Muscle of arm (tissue), 14 donors: ENCODE measurements around the gene ARHGAP42. TPM values are rescaled to one million over a fixed set of nuclear protein-coding genes. Genes with fewer than 3 reads are reported as not detected.
"Not testable (repeated sequence)": the region's sequence is repeated elsewhere in the genome, so short reads cannot be mapped to it uniquely, and the experiment has no call there.

Source experiments
- DNase-seq: peaks from one replicate; pipeline ENCODE4 v3.0.0-alpha.2; 2013
- long read RNA-seq, 11 donors: transcript quantifications; one replicate each; lab custom pipeline, GENCODE V29; 2026
- polyA plus RNA-seq, 12 donors: library from polyadenylated mRNA; unstranded; fragments of 120-200 nt; gene quantifications; one replicate each; pipeline ENCODE4 v1.2.1, GENCODE V29; 2013; ENCODE audit not compliant: insufficient read length in 12 of 12

Gene ARHGAP42
- 10 to 100 TPM in 11 of 12 donors, not detected in 1; 12.7 to 37.3 (median 30.1) TPM for polyA plus RNA-seq
- long read RNA-seq, donor 1, transcript ARHGAP42-202 (1 exons, 1,855 nt), result major isoform, 6 of 6 reads
- long read RNA-seq, donor 1, partial matches to known transcripts, result 0 of 6 reads
- long read RNA-seq, donor 1, other reads (novel, unspliced or antisense), result 0 of 6 reads
- long read RNA-seq, donor 2, full-length matches to known transcripts, result 8 of 8 reads
- long read RNA-seq, donor 2, partial matches to known transcripts, result 0 of 8 reads
- long read RNA-seq, donor 2, other reads (novel, unspliced or antisense), result 0 of 8 reads
- long read RNA-seq, donor 3, full-length matches to known transcripts, result 4 of 4 reads
- long read RNA-seq, donor 3, partial matches to known transcripts, result 0 of 4 reads
- long read RNA-seq, donor 3, other reads (novel, unspliced or antisense), result 0 of 4 reads
- long read RNA-seq, donor 4, full-length matches to known transcripts, result 1 of 1 reads
- long read RNA-seq, donor 4, partial matches to known transcripts, result 0 of 1 reads
- long read RNA-seq, donor 4, other reads (novel, unspliced or antisense), result 0 of 1 reads
- long read RNA-seq, donor 5, result 0 reads
- long read RNA-seq, donor 6, full-length matches to known transcripts, result 6 of 6 reads
- long read RNA-seq, donor 6, partial matches to known transcripts, result 0 of 6 reads
- long read RNA-seq, donor 6, other reads (novel, unspliced or antisense), result 0 of 6 reads
- long read RNA-seq, donor 7, partial matches to known transcripts, result 0 of 1 reads
- long read RNA-seq, donor 7, other reads (novel, unspliced or antisense), result 0 of 1 reads
- long read RNA-seq, donor 8, full-length matches to known transcripts, result 5 of 5 reads
- long read RNA-seq, donor 8, partial matches to known transcripts, result 0 of 5 reads
- long read RNA-seq, donor 8, other reads (novel, unspliced or antisense), result 0 of 5 reads
- long read RNA-seq, donor 9, partial matches to known transcripts, result 0 of 4 reads
- long read RNA-seq, donor 9, other reads (novel, unspliced or antisense), result 0 of 4 reads
- long read RNA-seq, donor 10, full-length matches to known transcripts, result 4 of 4 reads
- long read RNA-seq, donor 10, partial matches to known transcripts, result 0 of 4 reads
- long read RNA-seq, donor 10, other reads (novel, unspliced or antisense), result 0 of 4 reads
- long read RNA-seq, donor 11, full-length matches to known transcripts, result 2 of 2 reads
- long read RNA-seq, donor 11, partial matches to known transcripts, result 0 of 2 reads
- long read RNA-seq, donor 11, other reads (novel, unspliced or antisense), result 0 of 2 reads

- peak; percentile 78 for DNase-seq
Measured at GRCh38 chr11:100687054-100687629, at the start of gene ARHGAP42. Gene ARHGAP42 (plus strand): TSS chr11:100687288. CDS start chr11:100687679, 391 bp downstream.

- no peak for DNase-seq
Measured at GRCh38 chr11:100637706-100638105, 49.4 kb upstream of the ARHGAP42 start.

GRCh38 chr11:100638648-100639047 is 48.4 kb upstream of the ARHGAP42 start:
- DNase-seq, result no peak

- DNase-seq, result no peak
Measured at GRCh38 chr11:100639140-100639539, 47.9 kb upstream of the ARHGAP42 start.

GRCh38 chr11:100640071-100640470 is 47.0 kb upstream of the ARHGAP42 start:
- DNase-seq, result no peak

- no peak for DNase-seq
Measured at GRCh38 chr11:100640646-100641045, 46.4 kb upstream of the ARHGAP42 start.

GRCh38 chr11:100641456-100641855 is 45.6 kb upstream of the ARHGAP42 start:
- no peak for DNase-seq

- no peak for DNase-seq
Measured at GRCh38 chr11:100646545-100646944, 40.5 kb upstream of the ARHGAP42 start.

GRCh38 chr11:100647861-100648260 is 39.2 kb upstream of the ARHGAP42 start:
- DNase-seq, result no peak

GRCh38 chr11:100663583-100663982 is 23.5 kb upstream of the ARHGAP42 start:
- DNase-seq, result no peak

GRCh38 chr11:100663996-100664395 is 23.1 kb upstream of the ARHGAP42 start:
- DNase-seq, result no peak

- not testable (repeated sequence) for DNase-seq
Measured at GRCh38 chr11:100666816-100667215, 20.3 kb upstream of the ARHGAP42 start.

GRCh38 chr11:100667449-100667848 is 19.6 kb upstream of the ARHGAP42 start:
- no peak for DNase-seq

- no peak for DNase-seq
Measured at GRCh38 chr11:100670140-100670539, 16.9 kb upstream of the ARHGAP42 start.

- DNase-seq, result no peak
Measured at GRCh38 chr11:100671471-100671870, 15.6 kb upstream of the ARHGAP42 start.

GRCh38 chr11:100672498-100673033 is 14.5 kb upstream of the ARHGAP42 start:
- no peak for DNase-seq

- no peak for DNase-seq
Measured at GRCh38 chr11:100673063-100673462, 14.0 kb upstream of the ARHGAP42 start.

GRCh38 chr11:100674212-100674611 is 12.9 kb upstream of the ARHGAP42 start:
- no peak for DNase-seq

GRCh38 chr11:100675115-100675650 is 11.9 kb upstream of the ARHGAP42 start:
- DNase-seq, result no peak

GRCh38 chr11:100676901-100677300 is 10.2 kb upstream of the ARHGAP42 start:
- no peak for DNase-seq

GRCh38 chr11:100677796-100678195 is 9.3 kb upstream of the ARHGAP42 start:
- no peak for DNase-seq
